HCT116 (cell line): ENCODE data around the gene MLKL. TPM values are rescaled to one million over a fixed set of nuclear protein-coding genes. Genes with fewer than 3 reads are reported as not detected.
A peak's percentile ranks its signal among the peaks of the same experiment; 100 is the strongest.

Experiments used
- ATAC-seq: fragments of 200-7000 bp; cut with Tn5 transposase; 2 replicates; pipeline ENCODE4 v1.9.1; 2020; ENCODE audit warnings: mild to moderate bottlenecking, moderate library complexity
- BruUV-seq: library from RNA; stranded (reverse); fragments of 400-500 nt; replicated peaks from 2 replicates; lab custom pipeline; 2021; lab: Mats Ljungman, UMichigan
- CTCF ChIA-PET: fragments of 300-600 bp; sonication (Branson Sonifier 250); formaldehyde crosslinking; loops from one replicate; lab custom pipeline; 2021; ENCODE audit warnings: antibody characterized with exemption; lab: Charles Lee
- POLR2A ChIA-PET: fragments of 300-600, 350-600 bp; sonication (Branson Sonifier 250); formaldehyde crosslinking; loops from one replicate; lab custom pipeline; 2021; ENCODE audit warnings: antibody characterized with exemption; lab: Charles Lee
- RAD21 ChIA-PET, 2 experiments: fragments of 300-600 bp; sonication (Branson Sonifier 250); formaldehyde crosslinking; loops; one replicate each; lab custom pipeline; 2023; ENCODE audit warnings: low total read pairs in 2 of 2; ENCODE audit not compliant: uncharacterized antibody in 2 of 2, unreplicated experiment in 2 of 2, low non-redundant PET in 1 of 2; lab: Charles Lee
- DNase-seq: peaks from one replicate; pipeline ENCODE4 v3.0.0-alpha.2; 2010; ENCODE audit warnings: low read depth, low spot score
- H2AFZ ChIP-seq: fragments of 200-600 bp; shearing (Covaris generic), sonication (generic); 2 replicates; pipeline ENCODE4 v1.6.1; 2017; ENCODE audit warnings: low read depth, mixed run types, mixed read lengths, antibody characterized with exemption, low read length; ENCODE audit not compliant: poor library complexity, severe bottlenecking
- H3K27ac ChIP-seq: 2 replicates; pipeline ENCODE4 v1.5.1; 2012; ENCODE audit warnings: low read depth, low read length
- H3K27me3 ChIP-seq: fragments of 200-600 bp; sonication (generic); 2 replicates; pipeline ENCODE4 v1.6.1; 2016; ENCODE audit warnings: mixed run types, low read length, mixed read lengths; ENCODE audit not compliant: insufficient read depth
- H3K36me3 ChIP-seq, 2 experiments: fragments of 200-500 bp in 1 of 2; fragments of 200-600 bp in 1 of 2; sonication (Bioruptor generic) in 1 of 2; sonication (generic) in 1 of 2; 2 replicates each; pipeline versions ENCODE4 v1.5.1 to v1.6.1; 2014 to 2016; ENCODE audit warnings: low read length in 2 of 2, inconsistent platforms in 1 of 2, mixed read lengths in 1 of 2, mixed run types in 1 of 2; ENCODE audit not compliant: insufficient read depth in 2 of 2, control insufficient read depth in 1 of 2
- H3K4me1 ChIP-seq, 2 experiments: fragments of 200-600 bp in 1 of 2; sonication (generic) in 1 of 2; 2 replicates each; pipeline versions ENCODE4 v1.5.1 to v1.6.1; 2012 to 2017; ENCODE audit warnings: low read length in 2 of 2, inconsistent platforms in 1 of 2, mild to moderate bottlenecking in 1 of 2, mixed read lengths in 1 of 2, mixed run types in 1 of 2, moderate library complexity in 1 of 2; ENCODE audit not compliant: insufficient read depth in 2 of 2, control insufficient read depth in 1 of 2
- H3K4me2 ChIP-seq: fragments of 200-600 bp; sonication (generic); 2 replicates; pipeline ENCODE4 v1.6.1; 2017; ENCODE audit warnings: mixed run types, low read length, mixed read lengths
- H3K4me3 ChIP-seq, 2 experiments: fragments of 200-600 bp in 1 of 2; sonication (generic) in 1 of 2; replicated peaks in 1 of 2; 2 replicates each; pipeline ENCODE4 v1.5.1; 2011 to 2016; ENCODE audit warnings: low read length in 2 of 2, control low read depth in 1 of 2, low read depth in 1 of 2, mild to moderate bottlenecking in 1 of 2, mixed read lengths in 1 of 2, mixed run types in 1 of 2
- H3K79me2 ChIP-seq: fragments of 200-600 bp; sonication (generic); 2 replicates; pipeline ENCODE4 v1.6.1; 2017; ENCODE audit warnings: mild to moderate bottlenecking, mixed run types, low read length, moderate library complexity, mixed read lengths; ENCODE audit not compliant: insufficient read depth
- H3K9ac ChIP-seq: fragments of 200-600 bp; sonication (generic); 2 replicates; pipeline ENCODE4 v1.6.1; 2016; ENCODE audit warnings: low read length, mixed read lengths
- H3K9me2 ChIP-seq: fragments of 200-600 bp; sonication (generic), shearing (Covaris generic); 2 replicates; pipeline ENCODE4 v1.6.1; 2017; ENCODE audit warnings: mixed run types, mild to moderate bottlenecking, moderate library complexity; ENCODE audit not compliant: insufficient read depth
- H3K9me3 ChIP-seq, 2 experiments: fragments of 200-500 bp in 1 of 2; fragments of 200-600 bp in 1 of 2; sonication (Bioruptor generic) in 1 of 2; sonication (generic) in 1 of 2; 2 replicates each; pipeline ENCODE4 v1.6.1; 2014 to 2017; ENCODE audit warnings: low read length in 2 of 2, mixed read lengths in 2 of 2, inconsistent platforms in 1 of 2, low read depth in 1 of 2, mild to moderate bottlenecking in 1 of 2, mixed run types in 1 of 2, moderate library complexity in 1 of 2; ENCODE audit not compliant: control insufficient read depth in 1 of 2, insufficient read depth in 1 of 2
- H4K20me1 ChIP-seq: fragments of 200-600 bp; sonication (generic), shearing (Covaris generic); 2 replicates; pipeline ENCODE4 v1.6.1; 2017; ENCODE audit warnings: mixed run types, mild to moderate bottlenecking, moderate library complexity; ENCODE audit not compliant: insufficient read depth
- ATF3 ChIP-seq: IDR thresholded peaks from 2 replicates; pipeline ENCODE4 v1.6.1; 2012
- CEBPB ChIP-seq: IDR thresholded peaks from 2 replicates; pipeline ENCODE4 v1.6.1; 2012; ENCODE audit warnings: low read depth
- CTCF ChIP-seq, 3 experiments: fragments of 200-600 bp in 1 of 3; sonication (generic) in 1 of 3; IDR thresholded peaks in 2 of 3; conservative IDR thresholded peaks in 1 of 3; 2 replicates each; pipeline ENCODE4 v1.5.1; 2012 to 2017; ENCODE audit warnings: low read depth in 2 of 3, low read length in 2 of 3, antibody characterized with exemption in 1 of 3, borderline replicate concordance in 1 of 3, control low read depth in 1 of 3, mild to moderate bottlenecking in 1 of 3, mixed read lengths in 1 of 3, mixed run types in 1 of 3, moderate library complexity in 1 of 3; ENCODE audit not compliant: insufficient read depth in 1 of 3
- ELF1 ChIP-seq: IDR thresholded peaks from 2 replicates; pipeline ENCODE4 v1.6.1; 2012; ENCODE audit warnings: low read depth, borderline replicate concordance
- EZH2 ChIP-seq: fragments of 200-600 bp; sonication (generic); IDR thresholded peaks from 2 replicates; pipeline ENCODE4 v1.6.1; 2017; ENCODE audit warnings: antibody characterized with exemption, mixed run types
- EZH2phosphoT487 ChIP-seq: fragments of 200-600 bp; IDR thresholded peaks from 2 replicates; pipeline ENCODE4 v1.6.1; 2018; ENCODE audit warnings: antibody characterized with exemption, borderline replicate concordance
- FOSL1 ChIP-seq: IDR thresholded peaks from 2 replicates; pipeline ENCODE4 v1.6.1; 2012; ENCODE audit warnings: low read depth
- JUND ChIP-seq: IDR thresholded peaks from 2 replicates; pipeline ENCODE4 v1.6.1; 2012
- POLR2AphosphoS5 ChIP-seq: IDR thresholded peaks from 2 replicates; pipeline ENCODE4 v1.6.1; 2011; ENCODE audit warnings: mild to moderate bottlenecking, low read depth, low read length, moderate library complexity
- RAD21 ChIP-seq: IDR thresholded peaks from 2 replicates; pipeline ENCODE4 v1.6.1; 2012; ENCODE audit warnings: low read depth, mild to moderate bottlenecking
- REST ChIP-seq: IDR thresholded peaks from 2 replicates; pipeline ENCODE4 v1.6.1; 2012; ENCODE audit warnings: low read depth
- SIN3A ChIP-seq: IDR thresholded peaks from 2 replicates; pipeline ENCODE4 v1.6.1; 2012; ENCODE audit warnings: low read depth
- SRF ChIP-seq: IDR thresholded peaks from 2 replicates; pipeline ENCODE4 v1.6.1; 2012; ENCODE audit warnings: low read depth
- TCF7L2 ChIP-seq: IDR thresholded peaks from 2 replicates; pipeline ENCODE4 v1.7.0; 2011; ENCODE audit warnings: borderline replicate concordance, inconsistent platforms; ENCODE audit not compliant: insufficient read depth, insufficient read length; ENCODE audit errors: extremely low read depth
- ZFX ChIP-seq: fragments of 450-650 bp; IDR thresholded peaks from 2 replicates; pipeline ENCODE4 v1.6.1; 2017
- ZNF274 ChIP-seq: fragments of 200-500 bp; sonication (Bioruptor generic); IDR thresholded peaks from 2 replicates; pipeline ENCODE4 v1.6.1; 2014; ENCODE audit warnings: mild to moderate bottlenecking, low read depth, low read length, inconsistent platforms
- intact Hi-C: fragments of 100-400 bp; cut with micrococcal nuclease; formaldehyde crosslinking; loops from 2 replicates; pipeline ENCODE4 v1.10.0; 2022
- total RNA-seq: library from RNA; stranded (reverse); gene quantifications from one replicate; pipeline ENCODE4 v1.2.1, GENCODE V29; 2021; ENCODE audit not compliant: unreplicated experiment

MLKL gene
- total RNA-seq, 1 experiment from 2014 or later = 8.3 TPM

DNA sequence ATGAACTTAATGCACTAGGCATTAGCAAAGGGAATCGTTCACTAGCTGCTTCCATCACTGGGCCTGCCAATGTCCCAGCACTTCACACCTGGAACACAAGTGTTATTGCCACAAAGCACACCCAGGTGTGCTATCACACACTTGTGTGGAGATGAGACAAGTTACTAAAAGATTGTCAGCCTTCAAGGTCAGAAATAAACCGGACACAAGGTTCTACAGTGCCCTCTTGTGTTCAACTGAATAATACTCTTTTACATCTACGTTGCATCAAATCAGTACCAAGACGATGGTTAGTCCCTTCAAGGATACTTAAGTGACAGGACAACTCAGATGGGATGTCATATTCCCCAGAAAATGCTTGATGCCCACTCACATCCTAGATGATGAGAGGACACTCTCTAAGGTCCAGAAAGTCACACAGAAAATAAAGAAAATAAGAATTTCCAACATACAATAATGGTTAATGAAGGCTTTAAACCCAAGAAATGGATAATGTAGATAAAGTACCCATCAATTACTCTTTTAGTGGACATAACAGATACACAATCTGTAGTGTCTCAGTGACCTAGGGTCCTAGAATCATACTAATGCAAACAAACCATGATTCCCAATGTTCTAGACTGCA is 77.3 kb downstream of the MLKL start:
- BruUV-seq = no TSS peak
- H3K4me3 ChIP-seq = no peak overlapping the region
- ATAC-seq (peak; percentile 75), DNase-seq (no peak)
- RAD21 ChIA-PET = interaction anchor here in 1 of 2 experiments (0.7 kb wide), 1 partner anchor 163 kb away, joined by 3 read pairs; no protein-coding TSS in a partner anchor
- H3K36me3 ChIP-seq = peaks cover 40 to 53% of the 10 kb centered on the region in 2 experiments
- no peak overlapping the region for H2AFZ ChIP-seq
- no peak overlapping the region for H3K9ac ChIP-seq
- POLR2A ChIA-PET = no interaction called here
- intact Hi-C loops = loop anchor here (2.0 kb wide), 1 partner anchor 315 kb away; no protein-coding TSS in a partner anchor
- peaks cover 10% of the 10 kb centered on the region; the same call in 1 of the 2 replicates for H4K20me1 ChIP-seq
- peaks cover 37% of the 10 kb centered on the region for H3K79me2 ChIP-seq
- no peak overlapping the region for H3K4me2 ChIP-seq
- H3K9me3 ChIP-seq = no peaks in the 10 kb centered on the region
- CTCF ChIA-PET = interaction anchor here (1.1 kb wide), 1 partner anchor 169 kb away, joined by 3 read pairs; no protein-coding TSS in a partner anchor
- H3K27me3 ChIP-seq = no peaks in the 10 kb centered on the region
- H3K27ac ChIP-seq = no peak overlapping the region
- H3K9me2 ChIP-seq = no peaks in the 10 kb centered on the region
- no peak for TF ChIP-seq SRF
- TF ChIP-seq TCF7L2 = no peak
- TF ChIP-seq RAD21 = peak; percentile 87
- TF ChIP-seq ELF1 = no peak
- no peak for TF ChIP-seq JUND
- TF ChIP-seq EZH2phosphoT487 = no peak
- TF ChIP-seq ATF3 = no peak
- TF ChIP-seq ZFX = no peak
- TF ChIP-seq SIN3A = no peak
- TF ChIP-seq FOSL1 = no peak
- TF ChIP-seq CEBPB = no peak
- TF ChIP-seq CTCF (IDR thresholded peaks at IDR 0.05 in 2 of 3, conservative IDR thresholded peaks at IDR 0.05 in 1 of 3; ENCODE audit: borderline replicate concordance in 1 of 3, insufficient read depth in 1 of 3, low read depth in 2 of 3, low read length in 2 of 3) = peak; percentile 47 to 73 (median 57); a peak in 5 of 6 replicates
- TF ChIP-seq REST = no peak
- TF ChIP-seq ZNF274 = no peak
- TF ChIP-seq POLR2AphosphoS5 = no peak
- TF ChIP-seq EZH2 = no peak
- H3K4me1 ChIP-seq = no peaks in the 10 kb centered on the region
